Karpas-422 (cell line): ENCODE data around the gene RPRM. TPM values are rescaled to one million over a fixed set of nuclear protein-coding genes. Genes with fewer than 3 reads are reported as not detected.
A peak's percentile ranks its signal among the peaks of the same experiment; 100 is the strongest.

Source experiments
- DNase-seq: peaks from one replicate; pipeline ENCODE4 v3.0.0-alpha.2; 2015
- H2AFZ ChIP-seq: fragments of 200-600 bp; sonication (generic); 2 replicates; pipeline ENCODE4 v1.6.1; 2014; ENCODE audit warnings: antibody characterized with exemption, low read length, mixed read lengths
- H3K27ac ChIP-seq: fragments of 200-600 bp; sonication (generic); 2 replicates; pipeline ENCODE4 v1.5.1; 2014; ENCODE audit warnings: mild to moderate bottlenecking, low read length, moderate library complexity
- H3K27me3 ChIP-seq: fragments of 200-600 bp; sonication (generic); 2 replicates; pipeline ENCODE4 v1.6.1; 2014; ENCODE audit warnings: low read length, mixed read lengths
- H3K36me3 ChIP-seq: fragments of 200-600 bp; sonication (generic); 2 replicates; pipeline ENCODE4 v1.6.1; 2014; ENCODE audit warnings: low read length, mixed read lengths; ENCODE audit not compliant: insufficient read depth
- H3K4me1 ChIP-seq: fragments of 200-600 bp; sonication (generic); 2 replicates; pipeline ENCODE4 v1.6.1; 2014; ENCODE audit warnings: mild to moderate bottlenecking, low read length, mixed read lengths
- H3K4me2 ChIP-seq: fragments of 200-600 bp; sonication (generic); 2 replicates; pipeline ENCODE4 v1.6.1; 2014; ENCODE audit warnings: low read length, low read depth, mild to moderate bottlenecking; ENCODE audit not compliant: poor library complexity, severe bottlenecking
- H3K4me3 ChIP-seq: fragments of 200-600 bp; sonication (generic); 2 replicates; pipeline ENCODE4 v1.5.1; 2014; ENCODE audit warnings: mild to moderate bottlenecking, antibody characterized with exemption, low read length, mixed read lengths
- H3K79me2 ChIP-seq: fragments of 200-600 bp; sonication (generic); 2 replicates; pipeline ENCODE4 v1.6.1; 2014; ENCODE audit warnings: mild to moderate bottlenecking, low read length, mixed read lengths
- H3K9ac ChIP-seq: fragments of 200-600 bp; sonication (generic); 2 replicates; pipeline ENCODE4 v1.6.0; 2014; ENCODE audit warnings: low read length
- H3K9me2 ChIP-seq: fragments of 200-600 bp; sonication (generic), shearing (Covaris generic); replicated peaks from 2 replicates; pipeline ENCODE4 v1.6.0; 2014; ENCODE audit warnings: mild to moderate bottlenecking, low read length, moderate library complexity; ENCODE audit not compliant: insufficient read depth
- H3K9me3 ChIP-seq: fragments of 300-700, 200-600 bp; sonication (generic); 2 replicates; pipeline ENCODE4 v1.6.1; 2014; ENCODE audit warnings: low read length, mixed read lengths
- H4K20me1 ChIP-seq: fragments of 200-600 bp; sonication (generic); 2 replicates; pipeline ENCODE4 v1.6.1; 2014; ENCODE audit warnings: mild to moderate bottlenecking, antibody characterized with exemption, low read length, low read depth; ENCODE audit not compliant: insufficient read depth
- total RNA-seq: library from RNA; depleted of rRNA; stranded (reverse); fragments of >200 nt; shearing (Covaris generic); gene quantifications from 2 replicates; pipeline ENCODE4 v1.2.3, GENCODE V29; 2014; ENCODE audit warnings: low replicate concordance

Gene RPRM
- total RNA-seq, 1 experiment from 2014 or later, result not detected

GRCh38 chr2:153497938-153498629 lies 19.5 kb upstream of the RPRM start:
- no peak for DNase-seq
- H2AFZ ChIP-seq, result no peak overlapping the region
- no peaks in the 10 kb centered on the region for H3K36me3 ChIP-seq
- no peaks in the 10 kb centered on the region for H3K9me2 ChIP-seq
- no peak overlapping the region for H3K4me3 ChIP-seq
- no peaks in the 10 kb centered on the region for H3K4me1 ChIP-seq
- no peaks in the 10 kb centered on the region for H3K79me2 ChIP-seq
- no peak overlapping the region for H3K27ac ChIP-seq
- no peaks in the 10 kb centered on the region for H4K20me1 ChIP-seq
- H3K9ac ChIP-seq, result no peak overlapping the region
- no peaks in the 10 kb centered on the region for H3K27me3 ChIP-seq
- H3K4me2 ChIP-seq, result no peak overlapping the region
- no peaks in the 10 kb centered on the region for H3K9me3 ChIP-seq

DNA sequence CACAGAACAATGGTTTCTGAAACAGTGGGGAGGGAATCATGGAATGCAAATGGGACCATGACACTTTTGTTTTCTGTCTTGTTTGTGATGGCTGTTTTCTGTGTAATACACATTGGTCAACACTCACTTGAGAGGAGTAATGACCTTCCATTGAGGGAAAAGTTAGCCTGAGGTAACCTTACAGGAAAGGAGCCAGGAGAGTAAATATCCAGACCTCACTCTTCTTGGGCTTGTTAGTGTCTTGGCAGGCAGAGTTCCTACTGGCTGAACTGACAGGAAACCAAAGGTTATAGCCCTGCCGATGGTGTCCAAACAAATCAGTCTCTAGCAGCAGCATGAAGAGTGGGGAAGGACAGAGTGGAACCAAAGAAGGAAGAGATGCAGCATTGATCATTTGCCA lies 17.2 kb upstream of the RPRM start:
- Histone ChIP-seq H3K4me2 (no peak overlapping the region), H3K9ac (no peak overlapping the region), H3K36me3 (no peaks in the 10 kb centered on the region), H4K20me1 (no peaks in the 10 kb centered on the region), H3K4me3 (no peak overlapping the region), H3K27me3 (no peaks in the 10 kb centered on the region), H3K4me1 (no peaks in the 10 kb centered on the region), H3K9me2 (no peaks in the 10 kb centered on the region), H3K9me3 (no peaks in the 10 kb centered on the region), H3K27ac (no peak overlapping the region), H3K79me2 (no peaks in the 10 kb centered on the region), H2AFZ (no peak overlapping the region)
- DNase-seq, result no peak

- Histone ChIP-seq H3K27me3 (no peaks in the 10 kb centered on the region), H3K9ac (no peak overlapping the region), H3K9me3 (no peaks in the 10 kb centered on the region), H3K4me2 (peak overlapping the region; percentile 42), H2AFZ (no peak overlapping the region), H3K36me3 (no peaks in the 10 kb centered on the region), H3K79me2 (no peaks in the 10 kb centered on the region), H3K4me1 (peaks cover 6% of the 10 kb centered on the region), H4K20me1 (no peaks in the 10 kb centered on the region), H3K9me2 (no peaks in the 10 kb centered on the region), H3K27ac (no peak overlapping the region), H3K4me3 (no peak overlapping the region)
- DNase-seq, result peak; percentile 43
Measured at GRCh38 chr2:153488072-153488471, 9.5 kb upstream of the RPRM start.

DNA sequence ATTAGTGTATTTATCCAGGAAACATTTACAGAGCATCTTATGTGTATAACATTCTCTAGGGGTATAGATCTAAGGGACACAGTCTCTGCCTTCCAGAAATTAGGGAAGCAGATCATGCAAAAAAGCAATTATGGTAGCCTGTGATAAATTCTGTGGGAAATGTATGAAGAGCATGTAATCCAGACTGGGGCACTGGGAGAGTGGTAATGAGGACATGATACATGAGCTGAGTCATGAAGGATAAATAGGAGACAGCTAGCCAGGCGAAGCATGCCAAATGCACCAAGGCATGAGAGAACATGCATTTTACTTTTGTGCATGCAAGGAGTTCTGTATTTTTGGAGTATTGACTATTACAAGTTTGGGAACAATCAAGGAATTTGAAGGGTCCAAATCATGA lies 8.9 kb upstream of the RPRM start:
- H3K27me3 ChIP-seq, result no peaks in the 10 kb centered on the region
- no peaks in the 10 kb centered on the region for H3K9me3 ChIP-seq
- peaks cover 6% of the 10 kb centered on the region for H3K4me1 ChIP-seq
- H3K27ac ChIP-seq, result no peak overlapping the region
- no peak overlapping the region for H3K4me3 ChIP-seq
- no peak overlapping the region for H2AFZ ChIP-seq
- no peaks in the 10 kb centered on the region for H4K20me1 ChIP-seq
- no peaks in the 10 kb centered on the region for H3K79me2 ChIP-seq
- H3K4me2 ChIP-seq, result no peak overlapping the region
- H3K9ac ChIP-seq, result no peak overlapping the region
- DNase-seq, result no peak
- no peaks in the 10 kb centered on the region for H3K9me2 ChIP-seq
- H3K36me3 ChIP-seq, result no peaks in the 10 kb centered on the region

- H3K9me2 ChIP-seq, result no peaks in the 10 kb centered on the region
- H3K4me2 ChIP-seq, result no peak overlapping the region
- no peaks in the 10 kb centered on the region for H3K9me3 ChIP-seq
- H2AFZ ChIP-seq, result no peak overlapping the region
- no peaks in the 10 kb centered on the region for H3K79me2 ChIP-seq
- H3K27ac ChIP-seq, result no peak overlapping the region
- H3K36me3 ChIP-seq, result no peaks in the 10 kb centered on the region
- no peak overlapping the region for H3K4me3 ChIP-seq
- no peaks in the 10 kb centered on the region; the same call in 1 of the 2 replicates for H3K27me3 ChIP-seq
- DNase-seq, result no peak
- H4K20me1 ChIP-seq, result no peaks in the 10 kb centered on the region
- H3K4me1 ChIP-seq, result 0 out of 2 replicates have a peak, but pooled peaks cover 3% of the 10 kb centered on the region
- H3K9ac ChIP-seq, result no peak overlapping the region
Measured at GRCh38 chr2:153479573-153479972, 1.0 kb upstream of the RPRM start.

GRCh38 chr2:153477636-153478288 lies 800 bp downstream of the RPRM start:
- H3K27me3 ChIP-seq, result no peaks in the 10 kb centered on the region; the same call in 1 of the 2 replicates
- no peak overlapping the region for H2AFZ ChIP-seq
- no peaks in the 10 kb centered on the region for H3K9me2 ChIP-seq
- 0 out of 2 replicates have a peak, but pooled peaks cover 3% of the 10 kb centered on the region for H3K4me1 ChIP-seq
- no peaks in the 10 kb centered on the region for H4K20me1 ChIP-seq
- DNase-seq, result no peak
- no peak overlapping the region for H3K4me2 ChIP-seq
- H3K4me3 ChIP-seq, result no peak overlapping the region
- no peaks in the 10 kb centered on the region for H3K79me2 ChIP-seq
- no peak overlapping the region for H3K9ac ChIP-seq
- no peaks in the 10 kb centered on the region for H3K9me3 ChIP-seq
- H3K36me3 ChIP-seq, result no peaks in the 10 kb centered on the region
- no peak overlapping the region for H3K27ac ChIP-seq

- H3K4me1 ChIP-seq, result 0 out of 2 replicates have a peak, but pooled peaks cover 3% of the 10 kb centered on the region
- no peaks in the 10 kb centered on the region for H3K9me3 ChIP-seq
- H3K27ac ChIP-seq, result no peak overlapping the region
- no peak overlapping the region for H3K9ac ChIP-seq
- no peak for DNase-seq
- H3K9me2 ChIP-seq, result no peaks in the 10 kb centered on the region
- no peak overlapping the region for H3K4me3 ChIP-seq
- H3K4me2 ChIP-seq, result no peak overlapping the region
- no peaks in the 10 kb centered on the region; the same call in 1 of the 2 replicates for H3K27me3 ChIP-seq
- H4K20me1 ChIP-seq, result no peaks in the 10 kb centered on the region
- H3K79me2 ChIP-seq, result no peaks in the 10 kb centered on the region
- H2AFZ ChIP-seq, result no peak overlapping the region
- H3K36me3 ChIP-seq, result no peaks in the 10 kb centered on the region
Measured at GRCh38 chr2:153476816-153477635, 1.5 kb downstream of the RPRM start.

- 0 out of 2 replicates have a peak, but pooled peaks cover 3% of the 10 kb centered on the region for H3K4me1 ChIP-seq
- H2AFZ ChIP-seq, result no peak overlapping the region
- H3K4me2 ChIP-seq, result no peak overlapping the region
- no peak overlapping the region for H3K27ac ChIP-seq
- DNase-seq, result no peak
- no peak overlapping the region for H3K9ac ChIP-seq
- H3K4me3 ChIP-seq, result no peak overlapping the region
- H3K36me3 ChIP-seq, result no peaks in the 10 kb centered on the region
- H3K9me2 ChIP-seq, result no peaks in the 10 kb centered on the region
- no peaks in the 10 kb centered on the region for H3K79me2 ChIP-seq
- no peaks in the 10 kb centered on the region; the same call in 1 of the 2 replicates for H3K27me3 ChIP-seq
- H3K9me3 ChIP-seq, result no peaks in the 10 kb centered on the region
- no peaks in the 10 kb centered on the region for H4K20me1 ChIP-seq
Measured at GRCh38 chr2:153476491-153476815, 2.1 kb downstream of the RPRM start.
